ENCODE data around the gene C1orf56. TPM values are rescaled to one million over a fixed set of nuclear protein-coding genes. Genes with fewer than 3 reads are reported as not detected.
A peak's percentile ranks its signal among the peaks of the same experiment; 100 is the strongest.

The C1orf56 gene
- total and polyA plus RNA-seq, 10 of the 15 experiments (the other 5 are each of a cell fraction or from before 2014, with no cell fraction given): 0.22 to 15.5 (median 1.5) TPM

DNA sequence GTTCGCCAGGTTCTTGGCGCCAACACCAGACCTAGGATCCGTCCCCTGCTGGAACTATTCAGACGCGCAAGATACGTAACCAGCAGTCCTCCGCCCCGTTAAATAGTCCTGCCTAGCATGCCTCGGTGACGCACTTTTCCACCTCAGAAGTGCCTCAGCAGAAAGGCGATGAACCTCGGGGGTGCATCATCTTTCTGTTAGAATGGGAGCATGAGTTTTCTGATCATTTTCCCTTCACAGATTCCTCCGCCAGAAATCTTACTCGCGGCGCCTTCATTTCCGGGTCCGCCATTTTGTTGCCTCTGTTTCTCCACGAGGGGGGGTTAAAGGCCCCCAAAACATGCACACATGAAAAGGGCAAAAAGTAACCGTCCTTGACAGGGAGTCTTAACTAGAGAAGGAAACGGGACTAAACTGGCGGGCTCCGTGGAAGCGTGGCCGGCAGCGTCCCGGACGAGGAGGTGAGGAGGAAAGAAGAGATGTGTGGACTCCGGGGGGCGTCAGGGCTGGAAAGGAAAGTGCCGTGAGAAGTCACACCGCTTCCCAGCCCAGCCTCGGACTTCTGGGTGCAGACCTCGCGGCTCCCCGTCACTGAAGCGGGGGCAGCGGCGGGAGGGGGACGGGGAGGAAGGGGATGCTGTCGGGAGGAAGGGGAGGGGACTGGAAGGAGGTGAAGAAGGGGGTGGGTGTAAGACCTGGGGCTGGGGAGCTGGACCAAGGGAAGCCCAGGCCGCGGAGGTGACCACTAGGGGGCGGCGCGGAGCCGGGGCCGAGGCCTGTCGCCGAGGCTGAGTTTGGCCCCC lies 23.1 kb downstream of the C1orf56 start, which contains the start of gene GABPB2 (continued):
- peak; percentile 83; the same call in 1 of the 2 replicates for TF ChIP-seq ZBTB40 (IDR thresholded peaks at IDR 0.05; ENCODE audit: borderline replicate concordance)
- peak; percentile 95 for TF ChIP-seq POLR2AphosphoS5 (IDR thresholded peaks at IDR 0.05; ENCODE audit: low read length)
- no peak for TF ChIP-seq NR2C2 (IDR thresholded peaks at IDR 0.05; ENCODE audit: borderline replicate concordance, control insufficient read depth, insufficient read length, low read depth)
- no peak; the same call in none of the 2 replicates for TF ChIP-seq CBFB (IDR thresholded peaks at IDR 0.05; ENCODE audit: low read depth)
- peak; percentile 57 for TF ChIP-seq GABPA (IDR thresholded peaks at IDR 0.05; ENCODE audit: low read depth)
- TF ChIP-seq NFYB (IDR thresholded peaks at IDR 0.05; ENCODE audit: insufficient read depth, low read depth, low read length): no peak
- no peak; the same call in 1 of the 2 replicates for TF ChIP-seq MXI1 (IDR thresholded peaks at IDR 0.05; ENCODE audit: low read depth, low read length)
- TF ChIP-seq, protein P1, sequence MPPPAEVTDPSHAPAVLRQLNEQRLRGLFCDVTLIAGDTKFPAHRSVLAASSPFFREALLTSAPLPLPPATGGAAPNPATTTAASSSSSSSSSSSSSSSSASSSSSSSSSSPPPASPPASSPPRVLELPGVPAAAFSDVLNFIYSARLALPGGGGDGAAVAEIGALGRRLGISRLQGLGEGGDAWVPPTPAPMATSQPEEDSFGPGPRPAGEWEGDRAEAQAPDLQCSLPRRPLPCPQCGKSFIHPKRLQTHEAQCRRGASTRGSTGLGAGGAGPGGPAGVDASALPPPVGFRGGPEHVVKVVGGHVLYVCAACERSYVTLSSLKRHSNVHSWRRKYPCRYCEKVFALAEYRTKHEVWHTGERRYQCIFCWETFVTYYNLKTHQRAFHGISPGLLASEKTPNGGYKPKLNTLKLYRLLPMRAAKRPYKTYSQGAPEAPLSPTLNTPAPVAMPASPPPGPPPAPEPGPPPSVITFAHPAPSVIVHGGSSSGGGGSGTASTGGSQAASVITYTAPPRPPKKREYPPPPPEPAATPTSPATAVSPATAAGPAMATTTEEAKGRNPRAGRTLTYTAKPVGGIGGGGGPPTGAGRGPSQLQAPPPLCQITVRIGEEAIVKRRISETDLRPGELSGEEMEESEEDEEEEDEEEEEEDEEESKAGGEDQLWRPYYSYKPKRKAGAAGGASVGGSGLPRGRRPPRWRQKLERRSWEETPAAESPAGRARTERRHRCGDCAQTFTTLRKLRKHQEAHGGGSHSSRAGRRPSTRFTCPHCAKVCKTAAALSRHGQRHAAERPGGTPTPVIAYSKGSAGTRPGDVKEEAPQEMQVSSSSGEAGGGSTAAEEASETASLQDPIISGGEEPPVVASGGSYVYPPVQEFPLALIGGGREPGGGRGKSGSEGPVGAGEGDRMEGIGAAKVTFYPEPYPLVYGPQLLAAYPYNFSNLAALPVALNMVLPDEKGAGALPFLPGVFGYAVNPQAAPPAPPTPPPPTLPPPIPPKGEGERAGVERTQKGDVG (CRISPR knock-in tag; IDR thresholded peaks at IDR 0.05): no peak; the same call in 1 of the 2 replicates
- TF ChIP-seq, protein P2, sequence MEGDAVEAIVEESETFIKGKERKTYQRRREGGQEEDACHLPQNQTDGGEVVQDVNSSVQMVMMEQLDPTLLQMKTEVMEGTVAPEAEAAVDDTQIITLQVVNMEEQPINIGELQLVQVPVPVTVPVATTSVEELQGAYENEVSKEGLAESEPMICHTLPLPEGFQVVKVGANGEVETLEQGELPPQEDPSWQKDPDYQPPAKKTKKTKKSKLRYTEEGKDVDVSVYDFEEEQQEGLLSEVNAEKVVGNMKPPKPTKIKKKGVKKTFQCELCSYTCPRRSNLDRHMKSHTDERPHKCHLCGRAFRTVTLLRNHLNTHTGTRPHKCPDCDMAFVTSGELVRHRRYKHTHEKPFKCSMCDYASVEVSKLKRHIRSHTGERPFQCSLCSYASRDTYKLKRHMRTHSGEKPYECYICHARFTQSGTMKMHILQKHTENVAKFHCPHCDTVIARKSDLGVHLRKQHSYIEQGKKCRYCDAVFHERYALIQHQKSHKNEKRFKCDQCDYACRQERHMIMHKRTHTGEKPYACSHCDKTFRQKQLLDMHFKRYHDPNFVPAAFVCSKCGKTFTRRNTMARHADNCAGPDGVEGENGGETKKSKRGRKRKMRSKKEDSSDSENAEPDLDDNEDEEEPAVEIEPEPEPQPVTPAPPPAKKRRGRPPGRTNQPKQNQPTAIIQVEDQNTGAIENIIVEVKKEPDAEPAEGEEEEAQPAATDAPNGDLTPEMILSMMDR (IDR thresholded peaks at IDR 0.05 in 2 of 3, conservative IDR thresholded peaks at IDR 0.05 in 1 of 3; ENCODE audit: control insufficient read depth in 2 of 3, extremely low read depth in 1 of 3, insufficient read depth in 1 of 3, low read depth in 3 of 3, low read length in 3 of 3): peak; percentile 82 to 98 (median 85)
- peak; percentile 65 for TF ChIP-seq MEF2B (IDR thresholded peaks at IDR 0.05; ENCODE audit: partially characterized antibody, poor library complexity, severe bottlenecking)
- TF ChIP-seq, protein P3, sequence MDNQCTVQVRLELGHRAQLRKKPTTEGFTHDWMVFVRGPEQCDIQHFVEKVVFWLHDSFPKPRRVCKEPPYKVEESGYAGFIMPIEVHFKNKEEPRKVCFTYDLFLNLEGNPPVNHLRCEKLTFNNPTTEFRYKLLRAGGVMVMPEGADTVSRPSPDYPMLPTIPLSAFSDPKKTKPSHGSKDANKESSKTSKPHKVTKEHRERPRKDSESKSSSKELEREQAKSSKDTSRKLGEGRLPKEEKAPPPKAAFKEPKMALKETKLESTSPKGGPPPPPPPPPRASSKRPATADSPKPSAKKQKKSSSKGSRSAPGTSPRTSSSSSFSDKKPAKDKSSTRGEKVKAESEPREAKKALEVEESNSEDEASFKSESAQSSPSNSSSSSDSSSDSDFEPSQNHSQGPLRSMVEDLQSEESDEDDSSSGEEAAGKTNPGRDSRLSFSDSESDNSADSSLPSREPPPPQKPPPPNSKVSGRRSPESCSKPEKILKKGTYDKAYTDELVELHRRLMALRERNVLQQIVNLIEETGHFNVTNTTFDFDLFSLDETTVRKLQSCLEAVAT (IDR thresholded peaks at IDR 0.05): peak; percentile 96
- TF ChIP-seq TCF12 (IDR thresholded peaks at IDR 0.05; ENCODE audit: low read depth, low read length): peak; percentile 45; the same call in 1 of the 2 replicates
- TF ChIP-seq, protein P4, sequence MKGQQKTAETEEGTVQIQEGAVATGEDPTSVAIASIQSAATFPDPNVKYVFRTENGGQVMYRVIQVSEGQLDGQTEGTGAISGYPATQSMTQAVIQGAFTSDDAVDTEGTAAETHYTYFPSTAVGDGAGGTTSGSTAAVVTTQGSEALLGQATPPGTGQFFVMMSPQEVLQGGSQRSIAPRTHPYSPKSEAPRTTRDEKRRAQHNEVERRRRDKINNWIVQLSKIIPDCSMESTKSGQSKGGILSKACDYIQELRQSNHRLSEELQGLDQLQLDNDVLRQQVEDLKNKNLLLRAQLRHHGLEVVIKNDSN (IDR thresholded peaks at IDR 0.05; ENCODE audit: borderline replicate concordance, extremely low read length, insufficient read depth, low read depth, low read length): no peak
- peak; percentile 99 for TF ChIP-seq RB1 (IDR thresholded peaks at IDR 0.05; ENCODE audit: borderline replicate concordance)
- TF ChIP-seq POLR2A (IDR thresholded peaks at IDR 0.05; ENCODE audit: low read depth, low read length): peak; percentile 92
- peak; percentile 69; the same call in 1 of the 2 replicates for TF ChIP-seq TCF3 (IDR thresholded peaks at IDR 0.05; ENCODE audit: borderline replicate concordance, insufficient read depth, low read depth, low read length)

All from GM12878 (cell line).